SU-DHL-6 (cell line): ENCODE results near the gene MSL3.

ENCODE experiments used
- EZH2phosphoT487 ChIP-seq: fragments of 200-600 bp; sonication (generic), shearing (Covaris generic); conservative IDR thresholded peaks from 2 replicates; pipeline ENCODE4 v1.6.1; 2018; ENCODE audit warnings: mild to moderate bottlenecking, antibody characterized with exemption, low read length, moderate library complexity, mixed read lengths
- TF ChIP-seq, protein P1 (sequence below): fragments of 200-600 bp; sonication (generic); IDR thresholded peaks from one replicate; pipeline ENCODE4 v1.5.1; 2017; ENCODE audit warnings: antibody characterized with exemption, mild to moderate bottlenecking, low read length, moderate library complexity; ENCODE audit not compliant: insufficient read depth, poor library complexity, severe bottlenecking

- TF ChIP-seq, protein P1, sequence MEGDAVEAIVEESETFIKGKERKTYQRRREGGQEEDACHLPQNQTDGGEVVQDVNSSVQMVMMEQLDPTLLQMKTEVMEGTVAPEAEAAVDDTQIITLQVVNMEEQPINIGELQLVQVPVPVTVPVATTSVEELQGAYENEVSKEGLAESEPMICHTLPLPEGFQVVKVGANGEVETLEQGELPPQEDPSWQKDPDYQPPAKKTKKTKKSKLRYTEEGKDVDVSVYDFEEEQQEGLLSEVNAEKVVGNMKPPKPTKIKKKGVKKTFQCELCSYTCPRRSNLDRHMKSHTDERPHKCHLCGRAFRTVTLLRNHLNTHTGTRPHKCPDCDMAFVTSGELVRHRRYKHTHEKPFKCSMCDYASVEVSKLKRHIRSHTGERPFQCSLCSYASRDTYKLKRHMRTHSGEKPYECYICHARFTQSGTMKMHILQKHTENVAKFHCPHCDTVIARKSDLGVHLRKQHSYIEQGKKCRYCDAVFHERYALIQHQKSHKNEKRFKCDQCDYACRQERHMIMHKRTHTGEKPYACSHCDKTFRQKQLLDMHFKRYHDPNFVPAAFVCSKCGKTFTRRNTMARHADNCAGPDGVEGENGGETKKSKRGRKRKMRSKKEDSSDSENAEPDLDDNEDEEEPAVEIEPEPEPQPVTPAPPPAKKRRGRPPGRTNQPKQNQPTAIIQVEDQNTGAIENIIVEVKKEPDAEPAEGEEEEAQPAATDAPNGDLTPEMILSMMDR = no peak
- no peak for TF ChIP-seq EZH2phosphoT487
Observed at GRCh38 chrX:11766487-11766886, 8.4 kb downstream of the MSL3 start.
